Gastrocnemius medialis (tissue), 4 donors: ENCODE results near the gene CUL2. TPM values are rescaled to one million over a fixed set of nuclear protein-coding genes. Genes with fewer than 3 reads are reported as not detected.
"Not testable (repeated sequence)": the region's sequence is repeated elsewhere in the genome, so short reads cannot be mapped to it uniquely, and the experiment has no call there.

Experiments used
- ATAC-seq, 2 donors: fragments of 150-250 bp; one replicate each; pipeline ENCODE4 v1.9.1; 2016
- DNase-seq, 2 donors: peaks; one replicate each; pipeline ENCODE4 v3.0.0-alpha.2; 2019
- H3K27ac ChIP-seq, 4 donors: fragments of 200-600 bp; sonication (generic); 1 replicate in 1 of 4; 2 replicates in 3 of 4; pipeline ENCODE4 v1.5.1; 2016 to 2018; ENCODE audit warnings: mild to moderate bottlenecking in 2 of 4, moderate library complexity in 1 of 4
- H3K27me3 ChIP-seq, 3 donors: fragments of 200-600 bp; sonication (generic) in 2 of 3; 1 replicate in 1 of 3; 2 replicates in 2 of 3; pipeline versions ENCODE4 v1.5.1 to v1.6.0; 2016 to 2019; ENCODE audit warnings: mild to moderate bottlenecking in 1 of 3, moderate library complexity in 1 of 3
- H3K36me3 ChIP-seq, 2 donors: fragments of 200-600 bp; sonication (generic) in 1 of 2; one replicate each; pipeline ENCODE4 v1.5.1; 2017 to 2018
- H3K4me1 ChIP-seq, 2 donors: fragments of 200-600 bp; sonication (generic) in 1 of 2; one replicate each; pipeline ENCODE4 v1.5.1; 2016 to 2017; ENCODE audit warnings: mild to moderate bottlenecking in 2 of 2
- H3K4me3 ChIP-seq, 4 donors: fragments of 200-600 bp; sonication (generic) in 3 of 4; 1 replicate in 1 of 4; 2 replicates in 3 of 4; pipeline ENCODE4 v1.5.1; 2016 to 2019; ENCODE audit warnings: mild to moderate bottlenecking in 2 of 4
- H3K9me3 ChIP-seq, 3 donors: fragments of 200-600 bp; sonication (generic) in 2 of 3; 1 replicate in 1 of 3; 2 replicates in 2 of 3; pipeline ENCODE4 v1.5.1; 2016 to 2019
- CTCF ChIP-seq, 5 experiments: fragments of 450-650 bp in 3 of 5; fragments of 200-600 bp in 2 of 5; sonication (generic) in 2 of 5; IDR thresholded peaks in 4 of 5; conservative IDR thresholded peaks in 1 of 5; 1 replicate in 4 of 5; 2 replicates in 1 of 5; pipeline ENCODE4 v1.5.1; 2016 to 2019; ENCODE audit warnings: antibody characterized with exemption in 5 of 5, mild to moderate bottlenecking in 3 of 5, moderate library complexity in 3 of 5
- POLR2A ChIP-seq, 2 donors: fragments of 450-650 bp; IDR thresholded peaks; one replicate each; pipeline ENCODE4 v1.6.1; 2017; ENCODE audit warnings: antibody characterized with exemption in 2 of 2, mild to moderate bottlenecking in 2 of 2, moderate library complexity in 2 of 2
- in situ Hi-C, 4 donors: fragments of 200-750 bp; cut with MboI; loops; one replicate each; pipeline versions ENCODE4 v1.15.0 to v1.8.0; 2017; ENCODE audit warnings: low sequenced_read_pairs in 4 of 4
- intact Hi-C: fragments of 100-400 bp; cut with DNase I; formaldehyde crosslinking; loops from one replicate; pipeline ENCODE4 v1.15.1; 2023; ENCODE audit warnings: low total_unique reads
- total RNA-seq, 4 donors: library from RNA; depleted of rRNA; stranded (reverse); fragments of >200 nt; gene quantifications; one replicate each; pipeline versions ENCODE4 v1.1.0 to v1.2.3, GENCODE V29; 2016

CUL2 gene
- total RNA-seq, 4 donors from 2014 or later, result 27.2 to 41.4 (median 34.2) TPM

- intact Hi-C loops, result no loop called here
- H3K27me3 ChIP-seq, result no peaks in the 10 kb centered on the region
- H3K27ac ChIP-seq, result no peak overlapping the region
- H3K4me1 ChIP-seq, result peaks cover 27 to 29% of the 10 kb centered on the region in 2 donors
- no peak for DNase-seq
- no peak overlapping the region for H3K4me3 ChIP-seq
- H3K36me3 ChIP-seq, result no peaks in the 10 kb centered on the region
- H3K9me3 ChIP-seq, result peaks cover 0 to 4% (median 0%) of the 10 kb centered on the region in 3 donors
- ATAC-seq, result no peak
- TF ChIP-seq CTCF (IDR thresholded peaks at IDR 0.05 in 4 of 5, conservative IDR thresholded peaks at IDR 0.05 in 1 of 5) (no peak), POLR2A (IDR thresholded peaks at IDR 0.05) (no peak)
- in situ Hi-C loops, result no loop called here
These were observed 2.1 kb upstream of the CUL2 start for GRCh38 chr10:35091994-35092790.

GRCh38 chr10:35089611-35090161 is 455 bp downstream of the CUL2 start:
- Histone ChIP-seq H3K27ac (peak overlapping the region; percentile 93 to 98 (median 97)), H3K4me3 (peak overlapping the region; percentile 96 to 99 (median 98)), H3K4me1 (peaks cover 37 to 38% of the 10 kb centered on the region in 2 donors), H3K36me3 (no peaks in the 10 kb centered on the region), H3K27me3 (no peaks in the 10 kb centered on the region), H3K9me3 (peaks cover 0 to 4% (median 0%) of the 10 kb centered on the region in 3 donors)
- intact Hi-C loops (loop anchor here (1.0 kb wide), 1 partner anchor 37 kb away; the partner anchor contains the start of gene CREM), in situ Hi-C loops (no loop called here)
- peak; percentile 32 to 44 for ATAC-seq
- TF ChIP-seq CTCF (IDR thresholded peaks at IDR 0.05 in 4 of 5, conservative IDR thresholded peaks at IDR 0.05 in 1 of 5) (no peak), POLR2A (IDR thresholded peaks at IDR 0.05) (no peak)
- peak in 1 of 2 donors; percentile 2 for DNase-seq

GRCh38 chr10:35083242-35083641 is 6.9 kb downstream of the CUL2 start:
- TF ChIP-seq POLR2A (IDR thresholded peaks at IDR 0.05) (no peak), CTCF (IDR thresholded peaks at IDR 0.05 in 4 of 5, conservative IDR thresholded peaks at IDR 0.05 in 1 of 5) (no peak)
- H3K9me3 ChIP-seq, result no peaks in the 10 kb centered on the region
- ATAC-seq (no peak), DNase-seq (no peak)
- H3K27ac ChIP-seq, result no peak overlapping the region
- intact Hi-C loops (no loop called here), in situ Hi-C loops (no loop called here)
- H3K27me3 ChIP-seq, result no peaks in the 10 kb centered on the region
- H3K4me3 ChIP-seq, result no peak overlapping the region
- peaks cover 20% of the 10 kb centered on the region in 2 donors for H3K4me1 ChIP-seq
- H3K36me3 ChIP-seq, result no peaks in the 10 kb centered on the region

GRCh38 chr10:35080261-35080660 is 9.9 kb downstream of the CUL2 start:
- H3K27me3 ChIP-seq, ATAC-seq, H3K27ac ChIP-seq, H3K9me3 ChIP-seq, H3K36me3 ChIP-seq, H3K4me1 ChIP-seq, DNase-seq, H3K4me3 ChIP-seq, in situ Hi-C loops, intact Hi-C loops: not testable (repeated sequence)

GRCh38 chr10:35079763-35080162 is 10.4 kb downstream of the CUL2 start:
- no peak overlapping the region for H3K27ac ChIP-seq
- no peak for DNase-seq
- no peak overlapping the region for H3K4me3 ChIP-seq
- no peaks in the 10 kb centered on the region for H3K9me3 ChIP-seq
- no peaks in the 10 kb centered on the region for H3K27me3 ChIP-seq
- H3K36me3 ChIP-seq, result peaks cover 0 to 2% of the 10 kb centered on the region in 2 donors
- intact Hi-C loops, result no loop called here
- in situ Hi-C loops, result no loop called here
- H3K4me1 ChIP-seq, result no peaks in the 10 kb centered on the region
- TF ChIP-seq CTCF (IDR thresholded peaks at IDR 0.05 in 4 of 5, conservative IDR thresholded peaks at IDR 0.05 in 1 of 5) (no peak), POLR2A (IDR thresholded peaks at IDR 0.05) (no peak)
- ATAC-seq, result no peak
